MM.1S (cell line): Measurements from ENCODE around the gene PAK2.
"Not testable (repeated sequence)": the region's sequence is repeated elsewhere in the genome, so short reads cannot be mapped to it uniquely, and the experiment has no call there.

Source experiments
- DNase-seq: peaks from one replicate; pipeline ENCODE4 v3.0.0-alpha.2; 2015
- H2AFZ ChIP-seq: fragments of 300-600 bp; sonication (generic); 2 replicates; pipeline ENCODE4 v1.6.0; 2016; ENCODE audit warnings: antibody characterized with exemption, low read length
- H3F3A ChIP-seq: fragments of 300-600 bp; sonication (generic); 2 replicates; pipeline ENCODE4 v1.6.1; 2016; ENCODE audit warnings: mild to moderate bottlenecking, antibody characterized with exemption, low read length, moderate library complexity, mixed read lengths; ENCODE audit not compliant: insufficient read depth
- H3K27ac ChIP-seq: fragments of 300-600 bp; sonication (generic); 2 replicates; pipeline ENCODE4 v1.5.1; 2016; ENCODE audit warnings: mild to moderate bottlenecking, low read length
- H3K27me3 ChIP-seq: fragments of 300-600 bp; sonication (generic); replicated peaks from 2 replicates; pipeline ENCODE4 v1.6.0; 2016; ENCODE audit warnings: low read length; ENCODE audit not compliant: insufficient read depth
- H3K36me3 ChIP-seq: fragments of 300-600 bp; sonication (generic); replicated peaks from 2 replicates; pipeline ENCODE4 v1.6.1; 2016; ENCODE audit warnings: mild to moderate bottlenecking, low read length, mixed read lengths; ENCODE audit not compliant: insufficient read depth
- H3K4me1 ChIP-seq: fragments of 300-600 bp; sonication (generic); 2 replicates; pipeline ENCODE4 v1.6.1; 2016; ENCODE audit warnings: low read length, mixed read lengths
- H3K4me2 ChIP-seq: fragments of 300-600 bp; sonication (generic); 2 replicates; pipeline ENCODE4 v1.6.0; 2016; ENCODE audit warnings: low read depth, low read length
- H3K4me3 ChIP-seq: fragments of 300-600 bp; sonication (generic); 2 replicates; pipeline ENCODE4 v1.5.1; 2016; ENCODE audit warnings: low read length, mixed read lengths
- H3K79me2 ChIP-seq: fragments of 300-600 bp; sonication (generic); 2 replicates; pipeline ENCODE4 v1.6.1; 2016; ENCODE audit warnings: mixed run types, low read length, mixed read lengths
- H3K9ac ChIP-seq: fragments of 300-600 bp; sonication (generic); 2 replicates; pipeline ENCODE4 v1.6.1; 2016; ENCODE audit warnings: low read length, mixed read lengths
- H3K9me2 ChIP-seq: fragments of 300-600 bp; sonication (generic); replicated peaks from 2 replicates; pipeline ENCODE4 v1.6.1; 2016; ENCODE audit warnings: mild to moderate bottlenecking, low read length, mixed read lengths; ENCODE audit not compliant: insufficient read depth
- H3K9me3 ChIP-seq: fragments of 300-600 bp; sonication (generic); replicated peaks from 2 replicates; pipeline ENCODE4 v1.6.1; 2016; ENCODE audit warnings: mild to moderate bottlenecking, low read length, mixed read lengths; ENCODE audit not compliant: insufficient read depth
- H4K20me1 ChIP-seq: fragments of 300-600 bp; sonication (generic); 2 replicates; pipeline ENCODE4 v1.6.1; 2016; ENCODE audit warnings: mild to moderate bottlenecking, low read length, moderate library complexity, mixed read lengths; ENCODE audit not compliant: insufficient read depth
- CTCF ChIP-seq: fragments of 300-600 bp; sonication (generic); IDR thresholded peaks from 2 replicates; pipeline ENCODE4 v1.5.1; 2016; ENCODE audit warnings: antibody characterized with exemption, low read length, mixed read lengths
- EZH2 ChIP-seq: fragments of 300-600 bp; sonication (generic); optimal IDR thresholded peaks from 2 replicates; pipeline ENCODE3; 2017; ENCODE audit warnings: low read depth, mild to moderate bottlenecking, antibody characterized with exemption, low read length, mixed read lengths
- EZH2phosphoT487 ChIP-seq: fragments of 300-600 bp; sonication (generic); IDR thresholded peaks from 2 replicates; pipeline ENCODE4 v1.6.1; 2018; ENCODE audit warnings: antibody characterized with exemption, low read length

PAK2 gene

GRCh38 chr3:196843435-196844110 lies 103.9 kb downstream of the PAK2 start:
- H3K4me2 ChIP-seq: no peak overlapping the region
- DNase-seq: no peak
- no peaks in the 10 kb centered on the region for H3K79me2 ChIP-seq
- H3K27ac ChIP-seq: no peak overlapping the region
- TF ChIP-seq EZH2phosphoT487 (no peak), EZH2 (no peak), CTCF (no peak)
- H3K4me1 ChIP-seq: no peaks in the 10 kb centered on the region
- no peaks in the 10 kb centered on the region for H3F3A ChIP-seq
- H3K27me3 ChIP-seq: no peaks in the 10 kb centered on the region
- H4K20me1 ChIP-seq: no peaks in the 10 kb centered on the region
- no peaks in the 10 kb centered on the region for H3K9me2 ChIP-seq
- H3K9me3 ChIP-seq: no peaks in the 10 kb centered on the region
- no peak overlapping the region for H3K9ac ChIP-seq
- no peak overlapping the region for H3K4me3 ChIP-seq
- no peak overlapping the region for H2AFZ ChIP-seq
- H3K36me3 ChIP-seq: no peaks in the 10 kb centered on the region

- H3K27me3 ChIP-seq, H2AFZ ChIP-seq, H3K4me3 ChIP-seq, H4K20me1 ChIP-seq, H3K9ac ChIP-seq, H3K36me3 ChIP-seq, H3K9me2 ChIP-seq, H3F3A ChIP-seq, H3K79me2 ChIP-seq, H3K9me3 ChIP-seq, H3K4me2 ChIP-seq, H3K4me1 ChIP-seq, H3K27ac ChIP-seq, DNase-seq: not testable (repeated sequence)
These were observed 104.9 kb downstream of the PAK2 start for GRCh38 chr3:196844235-196845219.

- H3K4me1 ChIP-seq, H3K79me2 ChIP-seq, H3K4me3 ChIP-seq, DNase-seq, H3K4me2 ChIP-seq, H3K9me2 ChIP-seq, H3F3A ChIP-seq, H4K20me1 ChIP-seq, H3K27ac ChIP-seq, H3K9ac ChIP-seq, H3K27me3 ChIP-seq, H3K36me3 ChIP-seq, H2AFZ ChIP-seq, H3K9me3 ChIP-seq: not testable (repeated sequence)
These were observed 108.7 kb downstream of the PAK2 start for GRCh38 chr3:196848375-196848774.

- no peaks in the 10 kb centered on the region for H3K79me2 ChIP-seq
- DNase-seq: no peak
- TF ChIP-seq CTCF: no peak
- TF ChIP-seq EZH2: no peak
- no peak for TF ChIP-seq EZH2phosphoT487
- H3K27ac ChIP-seq: no peak overlapping the region
- H3K36me3 ChIP-seq: no peaks in the 10 kb centered on the region
- H3F3A ChIP-seq: no peaks in the 10 kb centered on the region
- no peaks in the 10 kb centered on the region for H3K4me1 ChIP-seq
- H3K4me3 ChIP-seq: no peak overlapping the region
- H4K20me1 ChIP-seq: no peaks in the 10 kb centered on the region
- no peak overlapping the region for H3K9ac ChIP-seq
- H3K27me3 ChIP-seq: no peaks in the 10 kb centered on the region
- H3K4me2 ChIP-seq: no peak overlapping the region
- 0 out of 2 replicates have a peak overlapping the region, but pooled peaks have one; percentile 1 for H2AFZ ChIP-seq
- H3K9me3 ChIP-seq: no peaks in the 10 kb centered on the region
- no peaks in the 10 kb centered on the region for H3K9me2 ChIP-seq
These were observed 109.6 kb downstream of the PAK2 start for GRCh38 chr3:196849180-196849741.

- H3F3A ChIP-seq, H3K9ac ChIP-seq, H3K9me3 ChIP-seq, H3K79me2 ChIP-seq, H3K9me2 ChIP-seq, H3K27ac ChIP-seq, H3K27me3 ChIP-seq, H3K4me2 ChIP-seq, H3K4me3 ChIP-seq, H3K4me1 ChIP-seq, H2AFZ ChIP-seq, H4K20me1 ChIP-seq, H3K36me3 ChIP-seq, DNase-seq: not testable (repeated sequence)
These were observed 123.3 kb downstream of the PAK2 start for GRCh38 chr3:196863000-196863399.
